Lower leg skin (tissue), 4 donors: ENCODE measurements around the gene LRRC72. TPM values are rescaled to one million over a fixed set of nuclear protein-coding genes. Genes with fewer than 3 reads are reported as not detected.

Source experiments
- DNase-seq, 2 donors: peaks; one replicate each; pipeline ENCODE4 v3.0.0-alpha.2; 2019; ENCODE audit warnings: low spot score in 2 of 2
- H3K4me3 ChIP-seq: fragments of 200-600 bp; sonication (generic); 2 replicates; pipeline ENCODE4 v1.5.1; 2017; ENCODE audit warnings: mild to moderate bottlenecking, low read depth; ENCODE audit not compliant: poor library complexity, severe bottlenecking
- CTCF ChIP-seq, 3 donors: fragments of 450-650 bp; IDR thresholded peaks; one replicate each; pipeline ENCODE4 v1.5.1; 2016; ENCODE audit warnings: antibody characterized with exemption in 3 of 3, mild to moderate bottlenecking in 3 of 3, moderate library complexity in 2 of 3
- POLR2A ChIP-seq, 2 donors: fragments of 450-650 bp; IDR thresholded peaks; one replicate each; pipeline ENCODE4 v1.6.1; 2016 to 2017; ENCODE audit warnings: antibody characterized with exemption in 2 of 2, mild to moderate bottlenecking in 1 of 2, moderate library complexity in 1 of 2
- WGBS, 2 donors: methylation state at CpG; one replicate each; pipeline ENCODE4 v1.1.5; 2018; 5-methylcytosine and 5-hydroxymethylcytosine counted together
- intact Hi-C: fragments of 100-400 bp; cut with DNase I; formaldehyde crosslinking; loops from one replicate; pipeline ENCODE4 v1.15.0; 2023; ENCODE audit warnings: low total_unique reads
- total RNA-seq, 4 donors: library from RNA; depleted of rRNA; stranded (reverse); fragments of >200 nt; gene quantifications; one replicate each; pipeline ENCODE4 v1.1.0, GENCODE V29; 2016

LRRC72 gene
- total RNA-seq, 4 donors from 2014 or later: not detected

GRCh38 chr7:16627236-16627635, 100.6 kb downstream of the LRRC72 start:
- TF ChIP-seq CTCF (IDR thresholded peaks at IDR 0.05): no peak
- no peak for TF ChIP-seq POLR2A (IDR thresholded peaks at IDR 0.05)
- 74 to 75% methylated on average over 2 of the region's 2 CpGs for WGBS, 2 donors
- no peak overlapping the region for H3K4me3 ChIP-seq
- DNase-seq: peak in 1 of 2 donors; percentile 39
- intact Hi-C loops: no loop called here

GRCh38 chr7:16630654-16631053, 104.0 kb downstream of the LRRC72 start:
- no peak overlapping the region for H3K4me3 ChIP-seq
- TF ChIP-seq POLR2A (IDR thresholded peaks at IDR 0.05) (no peak), CTCF (IDR thresholded peaks at IDR 0.05) (no peak)
- 67 to 96% methylated on average over 1 of the region's 1 CpG for WGBS, 2 donors
- DNase-seq: no peak
- intact Hi-C loops: no loop called here

Other genes starting within 250 kb of the LRRC72 start
- 1 to 10 TPM in 3 of 4 donors, under 1 TPM in 1; 0.51 to 2.3 (median 1.5) TPM for gene CRPPA, start 105.3 kb upstream of the LRRC72 start, total RNA-seq
- 10 to 100 TPM; 13.6 to 66.5 (median 24.0) TPM for gene SOSTDC1, start 61.1 kb upstream of the LRRC72 start, total RNA-seq
- 10 to 100 TPM in 2 of 4 donors, 1 to 10 TPM in 2; 5.5 to 14.5 (median 9.9) TPM for gene ANKMY2, start 118.9 kb downstream of the LRRC72 start, total RNA-seq
- 10 to 100 TPM; 51.3 to 82.2 (median 68.0) TPM for gene BZW2, start 119.4 kb downstream of the LRRC72 start, total RNA-seq
- gene TSPAN13, start 226.9 kb downstream of the LRRC72 start, total RNA-seq: 10 to 100 TPM in 2 of 4 donors, 1 to 10 TPM in 2; 8.8 to 16.3 (median 10.0) TPM